Measurements from ENCODE around the gene ZNF891.
A peak's percentile ranks its signal among the peaks of the same experiment; 100 is the strongest.

The ZNF891 gene

DNA sequence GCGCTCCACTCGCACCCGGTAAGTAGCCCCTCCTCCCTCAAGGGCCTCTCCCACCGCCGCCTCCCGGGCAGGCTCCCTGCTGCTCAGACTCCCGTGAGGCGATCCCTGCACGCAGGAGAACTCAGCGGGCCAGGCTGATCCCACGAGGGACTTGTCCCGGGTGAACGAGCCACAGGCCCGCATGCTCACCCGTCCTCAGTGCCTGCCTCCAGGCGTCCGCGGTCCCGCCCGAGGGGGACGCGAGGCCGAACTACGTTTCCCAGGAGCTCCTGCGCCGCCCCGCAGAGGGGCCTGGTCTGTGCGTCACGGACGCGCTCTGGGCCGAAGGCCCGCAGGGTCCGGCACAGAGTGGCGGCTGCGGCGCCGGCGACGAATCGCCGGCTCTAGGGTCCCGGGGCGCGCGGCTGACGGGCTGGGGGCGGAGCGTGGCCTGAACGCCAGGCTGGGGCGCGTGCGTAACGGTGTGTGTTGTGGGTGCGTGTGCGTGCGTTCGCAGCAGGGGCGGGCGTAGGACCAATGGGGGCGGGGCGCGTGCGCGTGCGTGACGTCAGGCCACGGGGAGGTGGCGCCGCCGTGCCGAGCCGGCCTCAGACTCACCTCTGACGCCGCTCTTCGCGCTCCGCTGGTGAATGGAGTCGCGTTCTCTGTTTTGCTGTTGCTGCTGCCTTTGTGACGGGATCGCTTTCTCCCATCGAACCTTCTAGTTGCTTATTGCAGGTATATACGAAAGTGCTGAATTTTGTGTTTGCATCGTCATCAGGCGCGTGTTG, at the start of gene ZNF891, which contains the start of gene ZNF10:
Gene ZNF891, minus strand, starts transcription at position 237 of the 770 bp plus-strand sequence. CDS start 8,356 bp downstream, outside the sequence.
Gene ZNF10, plus strand, starts transcription at position 590 of the 770 bp plus-strand sequence. CDS start 13,866 bp downstream, outside the sequence.
- peak within 1 kb of the TSS; percentile 97 for H3K27ac ChIP-seq
- no peaks in the 10 kb centered on the region for H3K27me3 ChIP-seq
- H3K4me3 ChIP-seq (ENCODE audit: low read depth in 1 of 2, low read length in 1 of 2), result peak within 1 kb of the TSS; percentile 75 to 95
- H3K9me3 ChIP-seq, result peaks cover 21% of the 10 kb centered on the region
- peaks cover 14 to 22% of the 10 kb centered on the region in 2 experiments for H3K4me1 ChIP-seq (ENCODE audit: control insufficient read depth in 1 of 2, insufficient read depth in 1 of 2, low read depth in 1 of 2, low read length in 1 of 2)
- TF ChIP-seq, protein P1, sequence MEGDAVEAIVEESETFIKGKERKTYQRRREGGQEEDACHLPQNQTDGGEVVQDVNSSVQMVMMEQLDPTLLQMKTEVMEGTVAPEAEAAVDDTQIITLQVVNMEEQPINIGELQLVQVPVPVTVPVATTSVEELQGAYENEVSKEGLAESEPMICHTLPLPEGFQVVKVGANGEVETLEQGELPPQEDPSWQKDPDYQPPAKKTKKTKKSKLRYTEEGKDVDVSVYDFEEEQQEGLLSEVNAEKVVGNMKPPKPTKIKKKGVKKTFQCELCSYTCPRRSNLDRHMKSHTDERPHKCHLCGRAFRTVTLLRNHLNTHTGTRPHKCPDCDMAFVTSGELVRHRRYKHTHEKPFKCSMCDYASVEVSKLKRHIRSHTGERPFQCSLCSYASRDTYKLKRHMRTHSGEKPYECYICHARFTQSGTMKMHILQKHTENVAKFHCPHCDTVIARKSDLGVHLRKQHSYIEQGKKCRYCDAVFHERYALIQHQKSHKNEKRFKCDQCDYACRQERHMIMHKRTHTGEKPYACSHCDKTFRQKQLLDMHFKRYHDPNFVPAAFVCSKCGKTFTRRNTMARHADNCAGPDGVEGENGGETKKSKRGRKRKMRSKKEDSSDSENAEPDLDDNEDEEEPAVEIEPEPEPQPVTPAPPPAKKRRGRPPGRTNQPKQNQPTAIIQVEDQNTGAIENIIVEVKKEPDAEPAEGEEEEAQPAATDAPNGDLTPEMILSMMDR (IDR thresholded peaks at IDR 0.05), result peak; percentile 33
- H3K36me3 ChIP-seq, result no peaks in the 10 kb centered on the region

DNA sequence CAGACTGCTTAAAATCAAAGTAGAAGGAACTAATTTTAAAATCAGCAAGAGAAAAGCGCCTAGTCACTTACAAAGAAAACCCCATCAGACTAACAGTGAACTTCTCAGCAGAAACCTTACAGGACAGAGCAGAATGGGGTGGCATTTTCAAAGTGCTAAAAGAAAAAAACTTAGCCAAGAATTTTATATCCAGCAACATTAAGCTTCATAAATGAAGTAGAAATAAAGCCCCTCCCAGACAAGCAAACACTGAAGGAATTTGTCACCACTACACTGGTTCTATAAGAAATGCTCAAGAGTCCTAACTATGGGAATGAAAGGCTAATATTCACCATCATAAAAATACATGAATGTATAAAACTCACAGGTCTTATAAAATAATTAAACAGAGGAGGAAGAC, 44.8 kb upstream of the ZNF891 start:
- Histone ChIP-seq H3K4me1 (ENCODE audit: control insufficient read depth in 1 of 2, insufficient read depth in 1 of 2, low read depth in 1 of 2, low read length in 1 of 2) (no peaks in the 10 kb centered on the region), H3K36me3 (no peaks in the 10 kb centered on the region), H3K27ac (no peak overlapping the region), H3K27me3 (no peaks in the 10 kb centered on the region), H3K4me3 (ENCODE audit: low read depth in 1 of 2, low read length in 1 of 2) (no peak overlapping the region), H3K9me3 (peaks cover 7% of the 10 kb centered on the region)
- TF ChIP-seq, protein P1 (IDR thresholded peaks at IDR 0.05), result no peak

DNA sequence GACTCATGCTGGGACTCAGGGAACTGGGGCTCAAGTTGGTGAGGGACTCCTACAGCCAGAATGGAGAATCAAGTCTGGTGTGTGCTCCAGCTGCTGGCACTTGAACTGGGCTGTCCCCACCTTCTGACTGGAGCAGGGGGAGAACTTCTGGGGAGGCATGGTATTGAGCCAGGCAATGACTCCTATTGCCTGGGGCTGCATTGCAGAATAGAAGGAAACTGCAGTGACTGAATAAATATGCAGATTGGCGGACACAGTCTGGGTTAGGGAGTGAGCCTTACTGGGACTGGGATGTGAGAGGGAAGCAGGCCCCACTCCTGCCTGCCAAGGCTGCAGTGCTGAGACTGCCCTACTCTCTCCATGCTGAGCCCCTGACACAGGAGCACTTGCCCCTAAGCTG, 42.4 kb upstream of the ZNF891 start:
- peaks cover 7% of the 10 kb centered on the region for H3K9me3 ChIP-seq
- TF ChIP-seq, protein P1 (IDR thresholded peaks at IDR 0.05), result no peak
- no peak overlapping the region for H3K4me3 ChIP-seq (ENCODE audit: low read depth in 1 of 2, low read length in 1 of 2)
- H3K36me3 ChIP-seq, result no peaks in the 10 kb centered on the region
- no peak overlapping the region for H3K27ac ChIP-seq
- H3K4me1 ChIP-seq (ENCODE audit: control insufficient read depth in 1 of 2, insufficient read depth in 1 of 2, low read depth in 1 of 2, low read length in 1 of 2), result no peaks in the 10 kb centered on the region
- no peaks in the 10 kb centered on the region for H3K27me3 ChIP-seq

DNA sequence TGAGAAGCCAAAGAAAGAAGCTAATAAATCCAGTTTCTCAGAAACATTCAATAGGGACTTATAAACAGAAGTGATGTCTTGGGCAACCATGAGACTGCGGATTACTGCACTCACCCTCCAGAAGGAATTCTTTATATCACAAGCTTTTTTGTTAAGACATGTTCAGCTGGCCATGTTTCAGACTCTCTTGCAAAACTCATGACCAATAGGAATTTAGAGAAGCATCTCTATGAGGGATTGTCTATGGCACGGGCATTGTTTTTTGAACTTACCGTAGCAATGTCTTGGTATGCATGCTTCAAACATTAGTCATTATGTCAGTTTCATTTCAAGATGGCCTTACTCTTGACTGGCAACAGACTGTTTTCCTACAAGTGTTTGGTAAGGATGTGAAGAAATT, 35.7 kb upstream of the ZNF891 start:
- no peak overlapping the region for H3K4me3 ChIP-seq (ENCODE audit: low read depth in 1 of 2, low read length in 1 of 2)
- no peak overlapping the region for H3K27ac ChIP-seq
- H3K36me3 ChIP-seq, result no peaks in the 10 kb centered on the region
- peaks cover 7% of the 10 kb centered on the region for H3K9me3 ChIP-seq
- TF ChIP-seq, protein P1 (IDR thresholded peaks at IDR 0.05), result no peak
- no peaks in the 10 kb centered on the region for H3K4me1 ChIP-seq (ENCODE audit: control insufficient read depth in 1 of 2, insufficient read depth in 1 of 2, low read depth in 1 of 2, low read length in 1 of 2)
- H3K27me3 ChIP-seq, result no peaks in the 10 kb centered on the region

DNA sequence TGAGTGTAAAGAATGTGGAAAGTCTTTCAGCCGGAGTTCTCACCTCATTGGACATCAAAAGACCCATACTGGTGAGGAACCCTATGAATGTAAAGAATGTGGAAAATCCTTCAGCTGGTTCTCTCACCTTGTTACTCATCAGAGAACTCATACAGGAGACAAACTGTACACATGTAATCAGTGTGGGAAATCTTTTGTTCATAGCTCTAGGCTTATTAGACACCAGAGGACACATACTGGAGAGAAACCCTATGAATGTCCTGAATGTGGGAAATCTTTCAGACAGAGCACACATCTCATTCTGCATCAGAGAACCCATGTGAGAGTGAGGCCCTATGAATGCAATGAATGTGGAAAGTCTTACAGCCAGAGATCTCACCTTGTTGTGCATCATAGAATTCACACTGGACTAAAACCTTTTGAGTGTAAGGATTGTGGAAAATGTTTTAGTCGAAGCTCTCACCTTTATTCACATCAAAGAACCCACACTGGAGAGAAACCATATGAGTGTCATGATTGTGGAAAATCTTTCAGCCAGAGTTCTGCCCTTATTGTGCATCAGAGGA, 26.1 kb upstream of the ZNF891 start:
- Histone ChIP-seq H3K4me1 (ENCODE audit: control insufficient read depth in 1 of 2, insufficient read depth in 1 of 2, low read depth in 1 of 2, low read length in 1 of 2) (no peaks in the 10 kb centered on the region), H3K27me3 (no peaks in the 10 kb centered on the region), H3K36me3 (peaks cover 4% of the 10 kb centered on the region), H3K27ac (no peak overlapping the region), H3K9me3 (peaks cover 45% of the 10 kb centered on the region), H3K4me3 (ENCODE audit: low read depth in 1 of 2, low read length in 1 of 2) (no peak overlapping the region)
- TF ChIP-seq, protein P1 (IDR thresholded peaks at IDR 0.05), result no peak
